Erythroblast (primary cell): ENCODE measurements around the gene AMOTL1.

Experiments used
- GATA1 ChIP-seq: IDR thresholded peaks from 2 replicates; pipeline ENCODE4 v1.6.1; 2011; ENCODE audit warnings: low read depth, mild to moderate bottlenecking, control low read depth, low read length, moderate library complexity
- POLR2A ChIP-seq: IDR thresholded peaks from 2 replicates; pipeline ENCODE4 v1.6.1; 2011; ENCODE audit warnings: mild to moderate bottlenecking, low read length

- TF ChIP-seq POLR2A: no peak
- no peak for TF ChIP-seq GATA1
Measured at GRCh38 chr11:94879006-94879405, 110.8 kb downstream of the AMOTL1 start.
